GM12878 (cell line): ENCODE measurements around the gene MYO16. TPM values are rescaled to one million over a fixed set of nuclear protein-coding genes. Genes with fewer than 3 reads are reported as not detected.

Source experiments
- ATAC-seq: fragments of 200-7000 bp; cut with Tn5 transposase; 3 replicates; pipeline ENCODE4 v1.9.1; 2020; ENCODE audit warnings: mild to moderate bottlenecking, moderate library complexity
- BruUV-seq: library from RNA; stranded (reverse); fragments of 400-500 nt; replicated peaks from 2 replicates; lab custom pipeline; 2021; lab: Mats Ljungman, UMichigan
- CTCF ChIA-PET: fragments of 300-600 bp; sonication (Branson Sonifier 250); formaldehyde crosslinking; extraction: SDS; loops from one replicate; lab custom pipeline; 2021; ENCODE audit warnings: inconsistent platforms; lab: Yijun Ruan, JAX
- POLR2A ChIA-PET: fragments of 350-600 bp; formaldehyde crosslinking; extraction: SDS; loops from one replicate; lab custom pipeline; 2021; ENCODE audit warnings: inconsistent platforms; lab: Charles Lee
- RAD21 ChIA-PET: fragments of 300-600 bp; sonication (Branson Sonifier 250); formaldehyde crosslinking; loops from one replicate; lab custom pipeline; 2023; ENCODE audit warnings: antibody characterized with exemption; ENCODE audit not compliant: unreplicated experiment; lab: Charles Lee
- SMC1A ChIA-PET: fragments of 300-600 bp; sonication (Branson Sonifier 250); formaldehyde crosslinking; loops from one replicate; lab custom pipeline; 2023; ENCODE audit not compliant: unreplicated experiment, uncharacterized antibody; lab: Charles Lee
- DNase-seq: peaks from one replicate; pipeline ENCODE4 v3.0.0-alpha.2; 2011; ENCODE audit warnings: low read depth, low spot score
- FAIRE-seq: peaks from 3 replicates; lab custom pipeline; 2011; peaks lifted over from hg19 to GRCh38; lab: Jason Lieb, UNC
- H2AFZ ChIP-seq: 2 replicates; pipeline ENCODE4 v1.6.0; 2011; ENCODE audit warnings: low read depth, low read length, control low read depth; ENCODE audit not compliant: control insufficient read depth
- H3K27ac ChIP-seq: 2 replicates; pipeline ENCODE4 v1.5.1; 2011; ENCODE audit warnings: control low read depth; ENCODE audit not compliant: control insufficient read depth, insufficient read depth
- H3K27me3 ChIP-seq, 2 experiments: replicated peaks in 1 of 2; 2 replicates each; pipeline versions ENCODE4 v1.6.0 to v1.6.1; 2011; ENCODE audit warnings: low read length in 1 of 2; ENCODE audit not compliant: control insufficient read depth in 2 of 2, insufficient read depth in 2 of 2
- H3K36me3 ChIP-seq, 2 experiments: 2 replicates each; pipeline ENCODE4 v1.5.1; 2011; ENCODE audit warnings: low read length in 1 of 2; ENCODE audit not compliant: control insufficient read depth in 2 of 2, insufficient read depth in 2 of 2
- H3K4me1 ChIP-seq: 2 replicates; pipeline ENCODE4 v1.6.1; 2011; ENCODE audit warnings: mild to moderate bottlenecking, low read length, moderate library complexity, mixed read lengths; ENCODE audit not compliant: control insufficient read depth, insufficient read depth
- H3K4me2 ChIP-seq: 2 replicates; pipeline ENCODE4 v1.6.0; 2011; ENCODE audit warnings: control low read depth; ENCODE audit not compliant: control insufficient read depth, insufficient read depth
- H3K4me3 ChIP-seq: fragments of 200-600 bp; sonication (generic); 2 replicates; pipeline ENCODE4 v1.5.1; 2016
- H3K79me2 ChIP-seq: 2 replicates; pipeline ENCODE4 v1.6.0; 2011; ENCODE audit warnings: low read length; ENCODE audit not compliant: control insufficient read depth, insufficient read depth
- H3K9ac ChIP-seq: 2 replicates; pipeline ENCODE4 v1.8.0; 2011; ENCODE audit warnings: low read length, control low read depth, mixed read lengths; ENCODE audit not compliant: control insufficient read depth, insufficient read depth
- H3K9me3 ChIP-seq: replicated peaks from 3 replicates; pipeline ENCODE4 v1.5.1; 2011; ENCODE audit warnings: mild to moderate bottlenecking, low read length; ENCODE audit not compliant: control insufficient read depth, insufficient read depth
- H4K20me1 ChIP-seq: 2 replicates; pipeline ENCODE4 v1.6.0; 2011; ENCODE audit not compliant: control insufficient read depth, insufficient read depth
- CBX3 ChIP-seq: fragments of 200-600 bp; sonication (generic); IDR thresholded peaks from 2 replicates; pipeline ENCODE4 v1.6.1; 2016; ENCODE audit warnings: low read depth, borderline replicate concordance
- ESRRA ChIP-seq: IDR thresholded peaks from 2 replicates; pipeline ENCODE4 v1.6.1; 2012; ENCODE audit warnings: mild to moderate bottlenecking, low read length, improper control_type of control experiment
- MEF2A ChIP-seq: IDR thresholded peaks from 2 replicates; pipeline ENCODE4 v1.6.1; 2011; ENCODE audit warnings: low read depth, mild to moderate bottlenecking, low read length, moderate library complexity; ENCODE audit not compliant: insufficient read depth
- MYC ChIP-seq: IDR thresholded peaks from 2 replicates; pipeline ENCODE4 v1.6.1; 2011; ENCODE audit warnings: mild to moderate bottlenecking, low read length, moderate library complexity, inconsistent platforms; ENCODE audit not compliant: insufficient read depth, insufficient replicate concordance, insufficient read length, severe bottlenecking
- POU2F2 ChIP-seq: IDR thresholded peaks from 3 replicates; pipeline ENCODE4 v1.6.1; 2011; ENCODE audit warnings: low read depth, mild to moderate bottlenecking, low read length, borderline replicate concordance
- RAD51 ChIP-seq: fragments of 450-650 bp; IDR thresholded peaks from 2 replicates; pipeline ENCODE4 v1.6.1; 2016; ENCODE audit warnings: moderate library complexity, mild to moderate bottlenecking, inconsistent platforms
- SIN3A ChIP-seq: IDR thresholded peaks from 2 replicates; pipeline ENCODE4 v1.6.1; 2012; ENCODE audit warnings: low read depth, low read length, improper control_type of control experiment
- SMAD1 ChIP-seq: fragments of 450-650 bp; IDR thresholded peaks from 2 replicates; pipeline ENCODE4 v1.6.1; 2018; ENCODE audit warnings: mild to moderate bottlenecking, low read depth; ENCODE audit not compliant: partially characterized antibody
- SRF ChIP-seq, 2 experiments: IDR thresholded peaks; 2 replicates each; pipeline ENCODE4 v1.6.1; 2011; ENCODE audit warnings: low read depth in 2 of 2, low read length in 2 of 2, mild to moderate bottlenecking in 1 of 2, moderate library complexity in 1 of 2
- YBX1 ChIP-seq: fragments of 450-650 bp; IDR thresholded peaks from 2 replicates; pipeline ENCODE4 v1.6.1; 2016; ENCODE audit warnings: antibody characterized with exemption
- ZNF207 ChIP-seq: fragments of 450-650 bp; IDR thresholded peaks from 2 replicates; pipeline ENCODE4 v1.6.1; 2014; ENCODE audit warnings: antibody characterized with exemption, mild to moderate bottlenecking, borderline replicate concordance
- ZNF24 ChIP-seq: fragments of 450-650 bp; IDR thresholded peaks from 2 replicates; pipeline ENCODE4 v1.6.1; 2017; ENCODE audit warnings: antibody characterized with exemption, mild to moderate bottlenecking
- WGBS: methylation state at CpG from one replicate; pipeline ENCODE4 v1.1.6; 2016; ENCODE audit warnings: low lambda C conversion rate; ENCODE audit not compliant: insufficient replicate concordance, insufficient coverage; ENCODE audit errors: missing lambda C conversion rate; 5-methylcytosine and 5-hydroxymethylcytosine counted together
- in situ Hi-C: fragments of 300-500 bp; cut with MboI; formaldehyde crosslinking; loops from 9 replicates; pipeline ENCODE4 v1.14.3; 2018; ENCODE audit warnings: mixed read lengths
- intact Hi-C: fragments of 100-400 bp; cut with micrococcal nuclease; formaldehyde crosslinking; loops from one replicate; pipeline ENCODE4 v1.14.2; 2022; ENCODE audit not compliant: unreplicated experiment
- polyA plus RNA-seq, 11 experiments: library from polyadenylated mRNA; depleted of rRNA in 4 of 11; unstranded in 6 of 11; stranded (reverse) in 5 of 11; fragments of >200 nt; fragmentation: Nextera tagmentation in 4 of 11; fragmentation: Illumina TruSeq in 1 of 11; extraction: Ambion mirVana in 4 of 11; extraction: Trizol in 1 of 11; gene quantifications; 1 replicate in 1 of 11; 2 replicates in 10 of 11; pipeline versions ENCODE4 v1.2.1 to v1.2.3, GENCODE V29; 2011 to 2016; ENCODE audit warnings: inconsistent platforms in 2 of 11, missing spikeins in 2 of 11, low read depth in 1 of 11
- total RNA-seq, 4 experiments: library from RNA; depleted of rRNA in 3 of 4; stranded (reverse); fragments of >200 nt in 3 of 4; fragmentation: Illumina TruSeq in 1 of 4; extraction: Trizol in 1 of 4; gene quantifications; 2 replicates each; pipeline versions ENCODE4 v1.2.1 to v1.2.3, GENCODE V29; 2013 to 2021
- TF ChIP-seq, protein P1 (sequence below): fragments of 450-650 bp; IDR thresholded peaks from 2 replicates; pipeline ENCODE4 v1.6.1; 2017; ENCODE audit warnings: mild to moderate bottlenecking

MYO16 gene
- total and polyA plus RNA-seq, 10 of the 15 experiments (the other 5 are each of a cell fraction or from before 2014, with no cell fraction given) = under 0.01 to 1.7 (median 0.05) TPM; not detected in 4

DNA sequence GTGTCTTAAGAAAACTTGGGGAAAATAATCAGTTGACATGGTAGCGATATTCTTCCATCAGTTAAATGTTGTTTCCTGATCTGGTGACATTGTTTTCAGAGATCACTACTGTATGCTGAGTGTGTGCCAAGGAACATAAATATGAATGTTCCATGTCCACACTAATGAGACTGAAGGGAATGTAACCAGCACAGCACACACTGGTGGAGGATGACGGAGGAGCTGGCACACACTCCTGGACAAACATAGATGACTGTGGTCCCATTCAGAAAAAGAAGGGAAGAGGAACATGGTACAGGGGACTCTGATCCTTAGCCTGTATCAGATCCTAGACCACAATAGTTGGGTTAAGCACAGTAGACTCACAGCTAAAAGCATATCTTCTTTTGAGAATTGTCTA is 574.8 kb downstream of the MYO16 start:
- Histone ChIP-seq H2AFZ (no peak overlapping the region), H3K27ac (no peak overlapping the region), H3K4me2 (no peak overlapping the region), H4K20me1 (no peaks in the 10 kb centered on the region), H3K27me3 (no peaks in the 10 kb centered on the region), H3K4me3 (no peak overlapping the region), H3K9me3 (no peaks in the 10 kb centered on the region), H3K36me3 (no peaks in the 10 kb centered on the region), H3K79me2 (no peaks in the 10 kb centered on the region), H3K4me1 (no peaks in the 10 kb centered on the region), H3K9ac (no peak overlapping the region)
- ChIA-PET RAD21 (interaction anchor here (2.0 kb wide), 1 partner anchor 19 kb away, joined by 4 read pairs; no protein-coding TSS in a partner anchor), POLR2A (no interaction called here), CTCF (interaction anchor here (0.7 to 1.2 kb wide), 2 partner anchors 19 to 21 kb away, joined by 3 read pairs; no protein-coding TSS in a partner anchor), SMC1A (interaction anchor here (1.2 to 3.8 kb wide), 2 partner anchors 8 to 69 kb away, joined by 3 to 12 read pairs; no protein-coding TSS in a partner anchor)
- TF ChIP-seq MYC (no peak), ZNF24 (no peak), POU2F2 (no peak), RAD51 (no peak), YBX1 (no peak), MEF2A (no peak), SRF (IDR thresholded peaks at IDR 0.05; ENCODE audit: low read depth in 2 of 2, low read length in 2 of 2) (no peak), CBX3 (no peak), ZNF207 (no peak), SIN3A (no peak), ESRRA (no peak), SMAD1 (no peak)
- TF ChIP-seq, protein P1, sequence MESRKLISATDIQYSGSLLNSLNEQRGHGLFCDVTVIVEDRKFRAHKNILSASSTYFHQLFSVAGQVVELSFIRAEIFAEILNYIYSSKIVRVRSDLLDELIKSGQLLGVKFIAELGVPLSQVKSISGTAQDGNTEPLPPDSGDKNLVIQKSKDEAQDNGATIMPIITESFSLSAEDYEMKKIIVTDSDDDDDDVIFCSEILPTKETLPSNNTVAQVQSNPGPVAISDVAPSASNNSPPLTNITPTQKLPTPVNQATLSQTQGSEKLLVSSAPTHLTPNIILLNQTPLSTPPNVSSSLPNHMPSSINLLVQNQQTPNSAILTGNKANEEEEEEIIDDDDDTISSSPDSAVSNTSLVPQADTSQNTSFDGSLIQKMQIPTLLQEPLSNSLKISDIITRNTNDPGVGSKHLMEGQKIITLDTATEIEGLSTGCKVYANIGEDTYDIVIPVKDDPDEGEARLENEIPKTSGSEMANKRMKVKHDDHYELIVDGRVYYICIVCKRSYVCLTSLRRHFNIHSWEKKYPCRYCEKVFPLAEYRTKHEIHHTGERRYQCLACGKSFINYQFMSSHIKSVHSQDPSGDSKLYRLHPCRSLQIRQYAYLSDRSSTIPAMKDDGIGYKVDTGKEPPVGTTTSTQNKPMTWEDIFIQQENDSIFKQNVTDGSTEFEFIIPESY = no peak
- BruUV-seq = no TSS peak
- no peak for ATAC-seq
- DNase-seq = no peak
- in situ Hi-C loops (no loop called here), intact Hi-C loops (no loop called here)
- 100% methylated on average over 2 of the region's 2 CpGs for WGBS
- FAIRE-seq = no peak
